ENCODE results near the gene OCRL. TPM values are rescaled to one million over a fixed set of nuclear protein-coding genes. Genes with fewer than 3 reads are reported as not detected.

OCRL gene
- total and polyA plus RNA-seq, 2 of the 13 experiments (the other 11 are each of a cell fraction or from before 2014, with no cell fraction given): 13.4 to 32.0 TPM

- WGBS (ENCODE audit: low lambda C conversion rate): 94% methylated on average over 1 of the region's 1 CpG
- H3K27me3 ChIP-seq (ENCODE audit: control insufficient read depth in 1 of 2, insufficient read depth in 2 of 2, low read length in 2 of 2): no peaks in the 10 kb centered on the region
- H3K4me2 ChIP-seq (ENCODE audit: low read depth, low read length): no peak overlapping the region
- H3K4me1 ChIP-seq (ENCODE audit: insufficient read depth, low read length): no peaks in the 10 kb centered on the region
- no peak overlapping the region for H3K4me3 ChIP-seq (replicated peaks in 1 of 3; ENCODE audit: insufficient read depth in 1 of 3, low read depth in 2 of 3, low read length in 3 of 3)
- FAIRE-seq (no peak), DNase-seq (ENCODE audit: low spot score) (no peak), ATAC-seq (no peak)
- TF ChIP-seq FOXA3 (CRISPR knock-in tag; IDR thresholded peaks at IDR 0.05): no peak
- TF ChIP-seq SMAD1 (CRISPR knock-in tag; IDR thresholded peaks at IDR 0.05; ENCODE audit: borderline replicate concordance, low read depth): no peak
- TF ChIP-seq DRAP1 (CRISPR knock-in tag; IDR thresholded peaks at IDR 0.05): no peak
- TF ChIP-seq ZNF788 (CRISPR knock-in tag; IDR thresholded peaks at IDR 0.05; ENCODE audit: borderline replicate concordance): no peak
- no peak for TF ChIP-seq NCOR1 (IDR thresholded peaks at IDR 0.05; ENCODE audit: borderline replicate concordance, low read length)
- TF ChIP-seq KDM1A (CRISPR knock-in tag; IDR thresholded peaks at IDR 0.05): no peak
- no peak for TF ChIP-seq BRD4 (CRISPR knock-in tag; IDR thresholded peaks at IDR 0.05)
- no peak for TF ChIP-seq TCF7L2 (IDR thresholded peaks at IDR 0.05; ENCODE audit: low read depth, low read length)
- TF ChIP-seq ZNF530 (CRISPR knock-in tag; IDR thresholded peaks at IDR 0.05; ENCODE audit: low read depth): no peak
- TF ChIP-seq IRF1 (CRISPR knock-in tag; IDR thresholded peaks at IDR 0.05; ENCODE audit: low read depth): no peak
- TF ChIP-seq THAP8 (CRISPR knock-in tag; IDR thresholded peaks at IDR 0.05; ENCODE audit: borderline replicate concordance): no peak
- TF ChIP-seq MLX (CRISPR knock-in tag; IDR thresholded peaks at IDR 0.05): no peak
- TF ChIP-seq SNAI1 (CRISPR knock-in tag; IDR thresholded peaks at IDR 0.05; ENCODE audit: borderline replicate concordance): no peak
- TF ChIP-seq UBTF (CRISPR knock-in tag; IDR thresholded peaks at IDR 0.05): no peak
- no peak for TF ChIP-seq ZNF20 (CRISPR knock-in tag; IDR thresholded peaks at IDR 0.05)
- TF ChIP-seq DDIT3 (CRISPR knock-in tag; IDR thresholded peaks at IDR 0.05): no peak
- no peak for TF ChIP-seq DBP (CRISPR knock-in tag; IDR thresholded peaks at IDR 0.05; ENCODE audit: not compliant biosample characterization)
- TF ChIP-seq HMGA1 (CRISPR knock-in tag; conservative IDR thresholded peaks at IDR 0.05): no peak
- TF ChIP-seq KLF11 (CRISPR knock-in tag; IDR thresholded peaks at IDR 0.05): no peak
- no peak for TF ChIP-seq ATF7 (IDR thresholded peaks at IDR 0.05)
- TF ChIP-seq ATF7 (CRISPR knock-in tag; IDR thresholded peaks at IDR 0.05): no peak
- in situ Hi-C loops (cut with HindIII; ENCODE audit: extremely low pct_ligation_motif_present, low pct_unique_long_range_greater_than_20kb): no loop called here
- no peak overlapping the region for H3K9ac ChIP-seq (ENCODE audit: insufficient read depth, low read depth, low read length)
- no peaks in the 10 kb centered on the region for H3K79me2 ChIP-seq (ENCODE audit: insufficient read depth, low read length)
- intact Hi-C loops (cut with micrococcal nuclease; ENCODE audit: unreplicated experiment): no loop called here
- ChIA-PET POLR2A (no interaction called here), CTCF (ENCODE audit: low intra/inter-chr PET ratio, low total read pairs) (no interaction called here)
- H3K9me3 ChIP-seq (ENCODE audit: low read length): no peaks in the 10 kb centered on the region
- H3K36me3 ChIP-seq (replicated peaks in 1 of 2; ENCODE audit: control insufficient read depth in 1 of 2, insufficient read depth in 2 of 2, low read length in 2 of 2): peaks cover 2 to 35% of the 10 kb centered on the region in 2 experiments; a peak in 4 of 5 replicates
- no peaks in the 10 kb centered on the region for H4K20me1 ChIP-seq (ENCODE audit: insufficient read depth, low read length)
- H2AFZ ChIP-seq (ENCODE audit: low read length): no peak overlapping the region
- no TSS peak for BruUV-seq (replicated peaks)
- H3K27ac ChIP-seq (ENCODE audit: extremely low read length, insufficient read depth, low read length): no peak overlapping the region
These were observed 19.7 kb downstream of the OCRL start for GRCh38 chrX:129559783-129560182.

All from HepG2 (cell line).